OCI-LY7 (cell line): ENCODE measurements around the gene COPZ2. TPM values are rescaled to one million over a fixed set of nuclear protein-coding genes. Genes with fewer than 3 reads are reported as not detected.
"Not testable (repeated sequence)": the region's sequence is repeated elsewhere in the genome, so short reads cannot be mapped to it uniquely, and the experiment has no call there.

ENCODE experiments used
- BruUV-seq: library from RNA; stranded (reverse); fragments of 400-500 nt; replicated peaks from 2 replicates; lab custom pipeline; 2021; lab: Mats Ljungman, UMichigan
- CTCF ChIA-PET: fragments of 300-600 bp; sonication (Branson Sonifier 250); formaldehyde crosslinking; loops from one replicate; lab custom pipeline; 2022; ENCODE audit warnings: antibody characterized with exemption; ENCODE audit not compliant: unreplicated experiment; lab: Charles Lee
- POLR2A ChIA-PET: fragments of 300-600 bp; sonication (Branson Sonifier 250); formaldehyde crosslinking; loops from one replicate; lab custom pipeline; 2022; ENCODE audit warnings: antibody characterized with exemption; lab: Charles Lee
- DNase-seq: peaks from one replicate; pipeline ENCODE4 v3.0.0-alpha.2; 2015; ENCODE audit warnings: low spot score
- H2AFZ ChIP-seq: fragments of 200-600 bp; sonication (generic), shearing (Covaris generic); 2 replicates; pipeline ENCODE4 v1.6.1; 2014; ENCODE audit warnings: mild to moderate bottlenecking, antibody characterized with exemption, low read length, moderate library complexity
- H3K27ac ChIP-seq: fragments of 200-600 bp; sonication (generic); 2 replicates; pipeline ENCODE4 v1.5.1; 2014; ENCODE audit warnings: mixed run types, low read depth, mild to moderate bottlenecking, moderate library complexity, low read length, inconsistent platforms; ENCODE audit not compliant: poor library complexity, severe bottlenecking
- H3K36me3 ChIP-seq: fragments of 200-600 bp; sonication (generic); 2 replicates; pipeline ENCODE4 v1.6.1; 2014; ENCODE audit warnings: mild to moderate bottlenecking, antibody characterized with exemption, low read length, moderate library complexity, mixed read lengths; ENCODE audit not compliant: insufficient read depth
- H3K4me1 ChIP-seq: fragments of 200-600 bp; sonication (generic); 2 replicates; pipeline ENCODE4 v1.5.1; 2014; ENCODE audit warnings: mild to moderate bottlenecking, low read length; ENCODE audit not compliant: insufficient read depth, poor library complexity, severe bottlenecking
- H3K4me2 ChIP-seq: fragments of 200-600 bp; sonication (generic); 2 replicates; pipeline ENCODE4 v1.6.1; 2014; ENCODE audit warnings: mild to moderate bottlenecking, low read length
- H3K4me3 ChIP-seq: fragments of 200-600 bp; sonication (generic); 2 replicates; pipeline ENCODE4 v1.5.1; 2014; ENCODE audit warnings: mild to moderate bottlenecking, low read depth, low read length; ENCODE audit not compliant: poor library complexity, severe bottlenecking
- H3K79me2 ChIP-seq: fragments of 200-600 bp; sonication (generic); 2 replicates; pipeline ENCODE4 v1.6.1; 2016; ENCODE audit warnings: low read depth, mild to moderate bottlenecking, low read length, moderate library complexity, mixed read lengths; ENCODE audit not compliant: insufficient read depth
- H3K9me2 ChIP-seq: fragments of 200-600 bp; sonication (generic); 2 replicates; pipeline ENCODE4 v1.6.1; 2016; ENCODE audit warnings: mild to moderate bottlenecking, low read length, mixed read lengths; ENCODE audit not compliant: insufficient read depth
- H3K9me3 ChIP-seq: fragments of 200-600 bp; sonication (generic); 2 replicates; pipeline ENCODE4 v1.6.1; 2014; ENCODE audit warnings: mild to moderate bottlenecking, mixed run types, low read length, mixed read lengths
- H4K20me1 ChIP-seq: fragments of 200-600 bp; sonication (generic); 2 replicates; pipeline ENCODE4 v1.6.1; 2014; ENCODE audit warnings: mild to moderate bottlenecking, antibody characterized with exemption, low read length, moderate library complexity, mixed read lengths; ENCODE audit not compliant: insufficient read depth
- EZH2phosphoT487 ChIP-seq: fragments of 200-600 bp; sonication (generic); IDR thresholded peaks from 2 replicates; pipeline ENCODE4 v1.6.1; 2018; ENCODE audit warnings: low read depth, borderline replicate concordance, mild to moderate bottlenecking, mixed run types, antibody characterized with exemption, low read length, moderate library complexity, mixed read lengths
- intact Hi-C: fragments of 100-400 bp; cut with micrococcal nuclease; formaldehyde crosslinking; loops from one replicate; pipeline ENCODE4 v1.10.0; 2022; ENCODE audit not compliant: unreplicated experiment
- total RNA-seq, 2 experiments: library from RNA; depleted of rRNA in 1 of 2; stranded (reverse); fragments of >200 nt in 1 of 2; shearing (Covaris generic) in 1 of 2; gene quantifications; 2 replicates each; pipeline ENCODE4 v1.2.3, GENCODE V29; 2014 to 2022
- TF ChIP-seq, protein P1 (sequence below): fragments of 200-600 bp; sonication (generic); conservative IDR thresholded peaks from 2 replicates; pipeline ENCODE4 v1.5.1; 2014; ENCODE audit warnings: mild to moderate bottlenecking, antibody characterized with exemption, low read length, moderate library complexity, mixed read lengths

Gene COPZ2
- total RNA-seq, 2 experiments from 2014 or later: 1.2 to 1.7 TPM

DNA sequence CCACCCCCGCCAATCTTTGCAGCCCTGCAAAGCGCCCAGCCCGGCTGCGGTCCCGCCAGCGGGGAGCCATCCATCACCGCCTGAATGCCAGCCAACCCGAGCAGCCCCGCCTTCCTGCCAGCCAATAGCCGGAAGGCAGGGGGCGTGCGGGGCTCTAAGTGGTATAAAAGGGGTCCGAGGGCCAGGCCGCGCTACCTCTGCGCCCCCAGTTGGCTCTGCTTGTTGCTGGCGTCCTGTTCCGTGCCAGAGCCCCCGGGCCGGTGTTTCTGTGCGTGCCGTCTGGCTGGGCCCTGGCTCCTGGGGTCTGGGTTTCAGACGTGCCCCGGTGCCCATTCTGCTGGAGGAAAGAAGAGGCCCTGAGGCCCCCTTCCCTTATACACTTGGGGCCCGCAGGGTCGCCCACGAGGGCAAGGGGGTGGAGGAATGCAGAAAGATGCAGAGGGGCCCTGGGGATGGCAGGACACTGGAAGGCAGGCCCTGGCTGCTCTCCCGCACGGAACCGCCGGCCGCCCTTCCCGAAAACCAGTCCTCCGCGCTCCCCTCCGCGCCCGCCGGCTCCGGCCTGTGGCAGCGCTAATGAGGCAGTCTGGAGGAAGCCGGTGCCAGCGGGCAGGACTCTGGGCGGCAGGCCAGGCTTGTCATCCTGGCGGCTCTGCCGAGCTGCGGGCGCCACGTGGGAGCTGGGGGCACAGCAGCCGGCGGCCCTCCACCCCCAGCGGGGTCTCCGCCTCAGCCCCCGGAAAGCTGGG, 14.0 kb downstream of the COPZ2 start:
- no TSS peak for BruUV-seq
- peak overlapping the region; percentile 61 for H3K4me3 ChIP-seq
- POLR2A ChIA-PET: no interaction called here
- no peaks in the 10 kb centered on the region for H3K9me3 ChIP-seq
- peaks cover 32% of the 10 kb centered on the region for H3K4me1 ChIP-seq
- intact Hi-C loops: loop anchor here (2.0 kb wide), 2 partner anchors 25 to 77 kb away; partner anchors contain the start of genes CBX1 and NFE2L1
- H3K9me2 ChIP-seq: no peaks in the 10 kb centered on the region
- CTCF ChIA-PET: no interaction called here
- DNase-seq: peak; percentile 71
- H4K20me1 ChIP-seq: no peaks in the 10 kb centered on the region
- peak overlapping the region; percentile 84 for H3K4me2 ChIP-seq
- no peak overlapping the region for H3K27ac ChIP-seq
- peak overlapping the region; percentile 76 for H2AFZ ChIP-seq
- H3K79me2 ChIP-seq: no peaks in the 10 kb centered on the region
- no peaks in the 10 kb centered on the region for H3K36me3 ChIP-seq
- TF ChIP-seq EZH2phosphoT487: no peak
- TF ChIP-seq, protein P1, sequence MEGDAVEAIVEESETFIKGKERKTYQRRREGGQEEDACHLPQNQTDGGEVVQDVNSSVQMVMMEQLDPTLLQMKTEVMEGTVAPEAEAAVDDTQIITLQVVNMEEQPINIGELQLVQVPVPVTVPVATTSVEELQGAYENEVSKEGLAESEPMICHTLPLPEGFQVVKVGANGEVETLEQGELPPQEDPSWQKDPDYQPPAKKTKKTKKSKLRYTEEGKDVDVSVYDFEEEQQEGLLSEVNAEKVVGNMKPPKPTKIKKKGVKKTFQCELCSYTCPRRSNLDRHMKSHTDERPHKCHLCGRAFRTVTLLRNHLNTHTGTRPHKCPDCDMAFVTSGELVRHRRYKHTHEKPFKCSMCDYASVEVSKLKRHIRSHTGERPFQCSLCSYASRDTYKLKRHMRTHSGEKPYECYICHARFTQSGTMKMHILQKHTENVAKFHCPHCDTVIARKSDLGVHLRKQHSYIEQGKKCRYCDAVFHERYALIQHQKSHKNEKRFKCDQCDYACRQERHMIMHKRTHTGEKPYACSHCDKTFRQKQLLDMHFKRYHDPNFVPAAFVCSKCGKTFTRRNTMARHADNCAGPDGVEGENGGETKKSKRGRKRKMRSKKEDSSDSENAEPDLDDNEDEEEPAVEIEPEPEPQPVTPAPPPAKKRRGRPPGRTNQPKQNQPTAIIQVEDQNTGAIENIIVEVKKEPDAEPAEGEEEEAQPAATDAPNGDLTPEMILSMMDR: no peak

DNA sequence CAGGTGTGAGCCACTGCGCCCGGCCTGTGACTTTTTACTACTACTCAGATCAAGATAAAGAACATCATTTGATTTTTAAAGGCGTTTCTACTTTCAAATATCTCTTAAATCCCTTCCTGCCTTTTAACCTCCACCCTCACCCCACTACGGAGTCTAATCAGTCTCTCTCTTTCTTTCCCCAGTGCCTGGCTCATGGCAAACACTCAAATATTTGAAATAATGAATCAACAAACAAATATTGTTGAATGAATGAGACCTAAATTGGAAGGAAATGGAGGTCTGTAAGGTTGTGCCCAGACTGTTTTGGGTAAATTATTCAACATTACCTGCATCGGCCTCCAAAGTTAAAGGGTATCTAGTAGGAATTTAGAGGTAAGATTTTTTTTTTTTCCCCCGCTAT, 14.7 kb downstream of the COPZ2 start:
- TF ChIP-seq, protein P1: no peak
- no peak for TF ChIP-seq EZH2phosphoT487
- ChIA-PET POLR2A (no interaction called here), CTCF (no interaction called here)
- peak overlapping the region; percentile 84 for H3K4me2 ChIP-seq
- no peaks in the 10 kb centered on the region for H4K20me1 ChIP-seq
- H3K79me2 ChIP-seq: no peaks in the 10 kb centered on the region
- H3K9me2 ChIP-seq: no peaks in the 10 kb centered on the region
- no TSS peak for BruUV-seq
- DNase-seq: no peak
- no peaks in the 10 kb centered on the region for H3K9me3 ChIP-seq
- H3K4me1 ChIP-seq: peaks cover 32% of the 10 kb centered on the region
- no peak overlapping the region for H3K27ac ChIP-seq
- H2AFZ ChIP-seq: peak overlapping the region; percentile 76
- peak overlapping the region; percentile 61 for H3K4me3 ChIP-seq
- H3K36me3 ChIP-seq: no peaks in the 10 kb centered on the region
- intact Hi-C loops: no loop called here

DNA sequence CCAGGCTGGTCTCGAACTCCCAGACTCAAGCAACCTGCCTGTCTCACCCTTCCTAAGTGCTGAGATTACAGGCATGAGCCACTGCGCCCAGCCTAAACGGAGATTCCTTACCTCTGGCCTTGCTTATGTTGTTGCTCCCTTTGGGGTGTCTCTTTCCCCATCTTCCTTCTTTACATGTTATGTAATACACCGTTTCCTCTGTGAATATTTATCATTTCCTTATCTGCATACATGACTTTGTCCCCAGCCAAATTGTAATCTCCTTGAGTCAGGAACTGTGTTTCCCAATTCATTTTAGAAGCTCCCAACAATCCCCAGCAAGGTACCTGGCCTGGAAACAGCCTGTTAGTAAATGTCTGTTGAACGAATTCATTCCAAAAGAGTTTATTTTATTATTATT, 15.7 kb downstream of the COPZ2 start:
- DNase-seq: no peak
- Histone ChIP-seq H3K4me2 (no peak overlapping the region), H3K27ac (no peak overlapping the region), H3K9me3 (no peaks in the 10 kb centered on the region), H3K4me3 (no peak overlapping the region), H3K4me1 (peaks cover 40% of the 10 kb centered on the region), H3K36me3 (no peaks in the 10 kb centered on the region), H2AFZ (no peak overlapping the region), H3K79me2 (no peaks in the 10 kb centered on the region), H3K9me2 (no peaks in the 10 kb centered on the region), H4K20me1 (no peaks in the 10 kb centered on the region)
- no TSS peak for BruUV-seq
- ChIA-PET CTCF (no interaction called here), POLR2A (interaction anchor here (0.6 kb wide), 2 partner anchors 261 to 266 kb away, joined by 3 read pairs; no protein-coding TSS in a partner anchor)
- TF ChIP-seq, protein P1: no peak
- no peak for TF ChIP-seq EZH2phosphoT487
- intact Hi-C loops: no loop called here

DNA sequence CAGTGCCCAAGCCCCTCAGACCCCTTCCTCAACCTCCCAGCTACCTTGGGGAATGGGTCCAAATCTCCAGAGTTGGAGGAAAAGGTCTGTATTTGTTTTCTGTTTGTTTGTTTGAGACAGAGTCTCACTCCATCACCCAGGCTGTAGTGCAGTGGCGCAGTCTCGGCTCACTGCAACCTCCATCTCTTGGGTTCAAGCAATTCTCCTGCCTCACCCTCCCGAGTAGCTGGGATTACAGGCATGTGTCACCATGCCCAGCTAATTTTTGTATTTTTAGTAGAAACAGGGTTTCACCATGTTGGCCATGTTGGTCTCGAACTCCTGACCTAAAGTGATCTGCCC, 19.8 kb downstream of the COPZ2 start:
- peak overlapping the region; percentile 27 for H3K4me2 ChIP-seq
- intact Hi-C loops: loop anchor here (1.0 to 5.0 kb wide), 4 partner anchors 39 to 174 kb away; partner anchors contain the start of gene SP2
- CTCF ChIA-PET: not testable (repeated sequence)

More for the DNA sequence above, 19.8 kb downstream of the COPZ2 start:
- H3K27ac ChIP-seq, H3K79me2 ChIP-seq, H3K9me3 ChIP-seq, H4K20me1 ChIP-seq, DNase-seq, BruUV-seq, H3K4me3 ChIP-seq, H3K9me2 ChIP-seq, H3K36me3 ChIP-seq: not testable (repeated sequence)
- POLR2A ChIA-PET: interaction anchor here (0.6 to 0.9 kb wide), 4 partner anchors 12 to 122 kb away, joined by 3 to 4 read pairs (median 4); no protein-coding TSS in a partner anchor
- Histone ChIP-seq H2AFZ (peak overlapping the region; percentile 88; the same call in 1 of the 2 replicates), H3K4me1 (peaks cover 10% of the 10 kb centered on the region)
